H9 (cell line): ENCODE measurements around the gene KLF16. TPM values are rescaled to one million over a fixed set of nuclear protein-coding genes. Genes with fewer than 3 reads are reported as not detected.

ENCODE experiments used
- DNase-seq: peaks from one replicate; pipeline ENCODE4 v3.0.0-alpha.2; 2017
- H2AFZ ChIP-seq: one replicate; pipeline ENCODE4 v1.6.1; 2013; ENCODE audit warnings: mild to moderate bottlenecking, low read length, control low read depth, moderate library complexity
- H2AK5ac ChIP-seq: 2 replicates; pipeline ENCODE4 v1.6.1; 2013; ENCODE audit warnings: low read length, control low read depth, mixed read lengths; ENCODE audit not compliant: insufficient read length
- H2BK120ac ChIP-seq: one replicate; pipeline ENCODE4 v1.6.1; 2013; ENCODE audit warnings: low read depth, mild to moderate bottlenecking, low read length, control low read depth, inconsistent platforms; ENCODE audit not compliant: poor library complexity, severe bottlenecking
- H2BK12ac ChIP-seq: 2 replicates; pipeline ENCODE4 v1.6.1; 2013; ENCODE audit warnings: low read length, control low read depth, mixed read lengths, low read depth; ENCODE audit not compliant: insufficient read length
- H2BK15ac ChIP-seq: 2 replicates; pipeline ENCODE4 v1.6.1; 2013; ENCODE audit warnings: low read depth, low read length, control low read depth
- H2BK20ac ChIP-seq: one replicate; pipeline ENCODE4 v1.6.1; 2013; ENCODE audit warnings: low read depth, mild to moderate bottlenecking, low read length, control low read depth, inconsistent platforms; ENCODE audit not compliant: poor library complexity, severe bottlenecking
- H2BK5ac ChIP-seq: 2 replicates; pipeline ENCODE4 v1.6.1; 2013; ENCODE audit warnings: low read length, control low read depth, mixed read lengths; ENCODE audit not compliant: insufficient read length
- H3K14ac ChIP-seq: 2 replicates; pipeline ENCODE4 v1.6.1; 2013; ENCODE audit warnings: low read length, control low read depth; ENCODE audit not compliant: insufficient read depth
- H3K18ac ChIP-seq: 2 replicates; pipeline ENCODE4 v1.6.1; 2013; ENCODE audit warnings: low read depth, mild to moderate bottlenecking, mixed read lengths, low read length, control low read depth; ENCODE audit not compliant: insufficient read length
- H3K23ac ChIP-seq: 2 replicates; pipeline ENCODE4 v1.6.1; 2013; ENCODE audit warnings: low read length, control low read depth, mixed read lengths, low read depth; ENCODE audit not compliant: insufficient read length
- H3K23me2 ChIP-seq: 2 replicates; pipeline ENCODE4 v1.6.1; 2013; ENCODE audit warnings: low read depth, mild to moderate bottlenecking, mixed read lengths, low read length, control low read depth; ENCODE audit not compliant: insufficient read length, poor library complexity, severe bottlenecking
- H3K27ac ChIP-seq: 2 replicates; pipeline ENCODE4 v1.5.1; 2013; ENCODE audit warnings: low read length, control low read depth, mixed read lengths, low read depth; ENCODE audit not compliant: insufficient read length
- H3K27me3 ChIP-seq: 2 replicates; pipeline ENCODE4 v1.6.1; 2013; ENCODE audit warnings: low read length, control low read depth, inconsistent platforms; ENCODE audit not compliant: insufficient read depth
- H3K4ac ChIP-seq: 2 replicates; pipeline ENCODE4 v1.6.1; 2013; ENCODE audit warnings: low read depth, mild to moderate bottlenecking, control low read depth, inconsistent platforms, low read length, moderate library complexity
- H3K4me1 ChIP-seq: 2 replicates; pipeline ENCODE4 v1.6.1; 2013; ENCODE audit warnings: low read length, control low read depth, inconsistent platforms; ENCODE audit not compliant: insufficient read depth
- H3K4me2 ChIP-seq: 2 replicates; pipeline ENCODE4 v1.6.1; 2013; ENCODE audit warnings: low read length, control low read depth, mixed read lengths; ENCODE audit not compliant: insufficient read length, insufficient read depth
- H3K56ac ChIP-seq: 2 replicates; pipeline ENCODE4 v1.6.1; 2013; ENCODE audit warnings: low read depth, mild to moderate bottlenecking, mixed read lengths, low read length, control low read depth; ENCODE audit not compliant: insufficient read length
- H3K79me1 ChIP-seq: 2 replicates; pipeline ENCODE4 v1.6.1; 2013; ENCODE audit warnings: low read depth, mild to moderate bottlenecking, moderate library complexity, low read length, control low read depth, inconsistent platforms; ENCODE audit not compliant: insufficient read depth, poor library complexity, severe bottlenecking
- H3K79me2 ChIP-seq: 2 replicates; pipeline ENCODE4 v1.6.1; 2013; ENCODE audit warnings: low read length, control low read depth, inconsistent platforms; ENCODE audit not compliant: insufficient read depth
- H3K9ac ChIP-seq: 2 replicates; pipeline ENCODE4 v1.6.1; 2013; ENCODE audit warnings: low read length, control low read depth, mixed read lengths; ENCODE audit not compliant: insufficient read length; ENCODE audit errors: extremely low read depth
- H3K9me3 ChIP-seq: one replicate; pipeline ENCODE4 v1.6.1; 2013; ENCODE audit warnings: low read depth, low read length, inconsistent platforms; ENCODE audit not compliant: control insufficient read depth
- H3T11ph ChIP-seq: one replicate; pipeline ENCODE4 v1.6.1; 2013; ENCODE audit warnings: mild to moderate bottlenecking, low read length, control low read depth, inconsistent platforms
- H4K20me1 ChIP-seq: one replicate; pipeline ENCODE4 v1.6.1; 2013; ENCODE audit not compliant: control insufficient read depth, insufficient read length, insufficient read depth
- H4K5ac ChIP-seq: 2 replicates; pipeline ENCODE4 v1.6.1; 2013; ENCODE audit warnings: low read depth, mild to moderate bottlenecking, mixed read lengths, low read length, control low read depth; ENCODE audit not compliant: insufficient read length
- H4K8ac ChIP-seq: replicated peaks from 2 replicates; pipeline ENCODE4 v1.6.1; 2013; ENCODE audit warnings: low read length, control low read depth, mixed read lengths, low read depth; ENCODE audit not compliant: insufficient read length
- H4K91ac ChIP-seq: 2 replicates; pipeline ENCODE4 v1.6.1; 2013; ENCODE audit warnings: low read depth, mild to moderate bottlenecking, moderate library complexity, mixed read lengths, low read length, control low read depth; ENCODE audit not compliant: insufficient read length
- H3K27ac Mint-ChIP-seq, 3 experiments: 2 replicates in 2 of 3; 3 replicates in 1 of 3; pipeline ENCODE4 v1.8.0; 2020 to 2021; ENCODE audit warnings: mixed read lengths in 3 of 3, mild to moderate bottlenecking in 1 of 3, moderate library complexity in 1 of 3
- H3K27me3 Mint-ChIP-seq: 2 replicates; pipeline ENCODE4 v1.8.0; 2021; ENCODE audit warnings: low read depth, mild to moderate bottlenecking, moderate library complexity, mixed read lengths
- H3K36me3 Mint-ChIP-seq, 3 experiments: 2 replicates in 2 of 3; 3 replicates in 1 of 3; pipeline ENCODE4 v1.8.0; 2020 to 2021; ENCODE audit warnings: low read depth in 3 of 3, mixed read lengths in 3 of 3; ENCODE audit not compliant: insufficient read depth in 1 of 3
- H3K4me1 Mint-ChIP-seq, 2 experiments: 2 replicates each; pipeline ENCODE4 v1.8.0; 2020; ENCODE audit warnings: mixed read lengths in 2 of 2
- H3K4me3 Mint-ChIP-seq, 2 experiments: 2 replicates in 1 of 2; 3 replicates in 1 of 2; pipeline ENCODE4 v1.8.0; 2020 to 2021; ENCODE audit warnings: mild to moderate bottlenecking in 2 of 2, mixed read lengths in 2 of 2, moderate library complexity in 1 of 2
- H3K9me3 Mint-ChIP-seq, 2 experiments: 2 replicates in 1 of 2; 3 replicates in 1 of 2; pipeline ENCODE4 v1.8.0; 2020; ENCODE audit warnings: mild to moderate bottlenecking in 2 of 2, mixed read lengths in 2 of 2, moderate library complexity in 1 of 2
- CTCF ChIP-seq: fragments of 200-600 bp; sonication (generic); conservative IDR thresholded peaks from 3 replicates; pipeline ENCODE4 v1.8.0; 2021; ENCODE audit warnings: antibody characterized with exemption, mild to moderate bottlenecking
- WGBS: extraction: QIAGEN DNeasy Blood & Tissue Kit; methylation state at CpG from one replicate; pipeline ENCODE4 v1.1.7; 2013; ENCODE audit warnings: missing lambda C conversion rate, low lambda C conversion rate, mixed read lengths; ENCODE audit not compliant: insufficient read length; ENCODE audit errors: extremely low coverage; 5-methylcytosine and 5-hydroxymethylcytosine counted together
- total RNA-seq: library from RNA; stranded (reverse); gene quantifications from 2 replicates; pipeline ENCODE4 v1.2.1, GENCODE V29; 2021

KLF16 gene
- total RNA-seq, 1 experiment from 2014 or later, result 66.8 TPM

- Histone ChIP-seq H2BK12ac (no peak overlapping the region), H2BK120ac (no peak overlapping the region), H3K79me1 (peaks cover 10% of the 10 kb centered on the region), H2BK20ac (no peak overlapping the region), H3K4ac (no peak overlapping the region), H3K79me2 (peaks cover 9% of the 10 kb centered on the region; the same call in 1 of the 2 replicates), H4K8ac (no peak overlapping the region), H3K23ac (no peak overlapping the region), H3K23me2 (peaks cover 14% of the 10 kb centered on the region), H3K9ac (no peak overlapping the region), H3K4me2 (no peak overlapping the region), H3K27ac (no peak overlapping the region), H2BK5ac (no peak overlapping the region), H3K4me1 (no peaks in the 10 kb centered on the region; the same call in 1 of the 2 replicates), H3K9me3 (no peaks in the 10 kb centered on the region), H3T11ph (no peak overlapping the region), H2AFZ (no peak overlapping the region), H3K18ac (no peak overlapping the region), H4K5ac (no peak overlapping the region), H3K56ac (no peak overlapping the region), H2AK5ac (no peak overlapping the region), H2BK15ac (no peak overlapping the region), H3K14ac (no peak overlapping the region), H3K27me3 (no peaks in the 10 kb centered on the region), H4K20me1 (no peaks in the 10 kb centered on the region), H4K91ac (no peak overlapping the region)
- Mint-ChIP-seq H3K9me3 (no peaks in the 10 kb centered on the region), H3K4me3 (no peak overlapping the region), H3K27me3 (no peaks in the 10 kb centered on the region), H3K4me1 (peaks cover 14 to 15% of the 10 kb centered on the region in 2 experiments), H3K36me3 (peaks cover 0 to 12% (median 2%) of the 10 kb centered on the region in 3 experiments; a peak in 3 of 7 replicates), H3K27ac (no peak overlapping the region)
- no CpG with 5 or more reads among the region's 15 CpGs for WGBS
- DNase-seq, result no peak
- TF ChIP-seq CTCF, result no peak
These were observed 7.8 kb upstream of the KLF16 start for GRCh38 chr19:1871140-1871597.
